GM12878 (cell line): ENCODE measurements around the gene SNX10. TPM values are rescaled to one million over a fixed set of nuclear protein-coding genes. Genes with fewer than 3 reads are reported as not detected.

Experiments
- ATAC-seq: fragments of 200-7000 bp; cut with Tn5 transposase; 3 replicates; pipeline ENCODE4 v1.9.1; 2020; ENCODE audit warnings: mild to moderate bottlenecking, moderate library complexity
- BruUV-seq: library from RNA; stranded (reverse); fragments of 400-500 nt; replicated peaks from 2 replicates; lab custom pipeline; 2021; lab: Mats Ljungman, UMichigan
- CTCF ChIA-PET: fragments of 300-600 bp; sonication (Branson Sonifier 250); formaldehyde crosslinking; extraction: SDS; loops from one replicate; lab custom pipeline; 2021; ENCODE audit warnings: inconsistent platforms; lab: Yijun Ruan, JAX
- POLR2A ChIA-PET: fragments of 350-600 bp; formaldehyde crosslinking; extraction: SDS; loops from one replicate; lab custom pipeline; 2021; ENCODE audit warnings: inconsistent platforms; lab: Charles Lee
- RAD21 ChIA-PET: fragments of 300-600 bp; sonication (Branson Sonifier 250); formaldehyde crosslinking; loops from one replicate; lab custom pipeline; 2023; ENCODE audit warnings: antibody characterized with exemption; ENCODE audit not compliant: unreplicated experiment; lab: Charles Lee
- SMC1A ChIA-PET: fragments of 300-600 bp; sonication (Branson Sonifier 250); formaldehyde crosslinking; loops from one replicate; lab custom pipeline; 2023; ENCODE audit not compliant: unreplicated experiment, uncharacterized antibody; lab: Charles Lee
- DNase-seq: peaks from one replicate; pipeline ENCODE4 v3.0.0-alpha.2; 2011; ENCODE audit warnings: low read depth, low spot score
- FAIRE-seq: peaks from 3 replicates; lab custom pipeline; 2011; peaks lifted over from hg19 to GRCh38; lab: Jason Lieb, UNC
- H2AFZ ChIP-seq: 2 replicates; pipeline ENCODE4 v1.6.0; 2011; ENCODE audit warnings: low read depth, low read length, control low read depth; ENCODE audit not compliant: control insufficient read depth
- H3K27ac ChIP-seq: 2 replicates; pipeline ENCODE4 v1.5.1; 2011; ENCODE audit warnings: control low read depth; ENCODE audit not compliant: control insufficient read depth, insufficient read depth
- H3K27me3 ChIP-seq, 2 experiments: replicated peaks in 1 of 2; 2 replicates each; pipeline versions ENCODE4 v1.6.0 to v1.6.1; 2011; ENCODE audit warnings: low read length in 1 of 2; ENCODE audit not compliant: control insufficient read depth in 2 of 2, insufficient read depth in 2 of 2
- H3K36me3 ChIP-seq, 2 experiments: 2 replicates each; pipeline ENCODE4 v1.5.1; 2011; ENCODE audit warnings: low read length in 1 of 2; ENCODE audit not compliant: control insufficient read depth in 2 of 2, insufficient read depth in 2 of 2
- H3K4me1 ChIP-seq: 2 replicates; pipeline ENCODE4 v1.6.1; 2011; ENCODE audit warnings: mild to moderate bottlenecking, low read length, moderate library complexity, mixed read lengths; ENCODE audit not compliant: control insufficient read depth, insufficient read depth
- H3K4me2 ChIP-seq: 2 replicates; pipeline ENCODE4 v1.6.0; 2011; ENCODE audit warnings: control low read depth; ENCODE audit not compliant: control insufficient read depth, insufficient read depth
- H3K4me3 ChIP-seq: fragments of 200-600 bp; sonication (generic); 2 replicates; pipeline ENCODE4 v1.5.1; 2016
- H3K79me2 ChIP-seq: 2 replicates; pipeline ENCODE4 v1.6.0; 2011; ENCODE audit warnings: low read length; ENCODE audit not compliant: control insufficient read depth, insufficient read depth
- H3K9ac ChIP-seq: 2 replicates; pipeline ENCODE4 v1.8.0; 2011; ENCODE audit warnings: low read length, control low read depth, mixed read lengths; ENCODE audit not compliant: control insufficient read depth, insufficient read depth
- H3K9me3 ChIP-seq: replicated peaks from 3 replicates; pipeline ENCODE4 v1.5.1; 2011; ENCODE audit warnings: mild to moderate bottlenecking, low read length; ENCODE audit not compliant: control insufficient read depth, insufficient read depth
- H4K20me1 ChIP-seq: 2 replicates; pipeline ENCODE4 v1.6.0; 2011; ENCODE audit not compliant: control insufficient read depth, insufficient read depth
- BACH1 ChIP-seq: fragments of 450-650 bp; IDR thresholded peaks from 2 replicates; pipeline ENCODE4 v1.6.1; 2017; ENCODE audit warnings: mild to moderate bottlenecking, borderline replicate concordance
- CBFB ChIP-seq: IDR thresholded peaks from 2 replicates; pipeline ENCODE4 v1.6.1; 2016; ENCODE audit warnings: antibody characterized with exemption, low read depth
- EGR1 ChIP-seq, 2 experiments: IDR thresholded peaks; 1 replicate in 1 of 2; 2 replicates in 1 of 2; pipeline ENCODE4 v1.6.1; 2011 to 2012; ENCODE audit warnings: low read depth in 2 of 2, low read length in 2 of 2, borderline replicate concordance in 1 of 2, mild to moderate bottlenecking in 1 of 2, moderate library complexity in 1 of 2
- IRF3 ChIP-seq: fragments of 450-650 bp; IDR thresholded peaks from 2 replicates; pipeline ENCODE4 v1.6.1; 2014; ENCODE audit warnings: mild to moderate bottlenecking
- NFYB ChIP-seq: IDR thresholded peaks from 2 replicates; pipeline ENCODE4 v1.6.1; 2011; ENCODE audit warnings: low read depth, mild to moderate bottlenecking, low read length, improper control_type of control experiment, moderate library complexity; ENCODE audit not compliant: insufficient read depth
- RAD51 ChIP-seq: fragments of 450-650 bp; IDR thresholded peaks from 2 replicates; pipeline ENCODE4 v1.6.1; 2016; ENCODE audit warnings: moderate library complexity, mild to moderate bottlenecking, inconsistent platforms
- REST ChIP-seq: IDR thresholded peaks from 2 replicates; pipeline ENCODE4 v1.6.1; 2012; ENCODE audit warnings: mild to moderate bottlenecking, low read depth, low read length
- RUNX3 ChIP-seq: IDR thresholded peaks from 2 replicates; pipeline ENCODE4 v1.6.1; 2012; ENCODE audit warnings: low read length, inconsistent platforms
- SRF ChIP-seq, 2 experiments: IDR thresholded peaks; 2 replicates each; pipeline ENCODE4 v1.6.1; 2011; ENCODE audit warnings: low read depth in 2 of 2, low read length in 2 of 2, mild to moderate bottlenecking in 1 of 2, moderate library complexity in 1 of 2
- ZSCAN29 ChIP-seq: fragments of 450-650 bp; IDR thresholded peaks from 2 replicates; pipeline ENCODE4 v1.6.1; 2017; ENCODE audit warnings: mild to moderate bottlenecking, moderate library complexity
- WGBS: methylation state at CpG from one replicate; pipeline ENCODE4 v1.1.6; 2016; ENCODE audit warnings: low lambda C conversion rate; ENCODE audit not compliant: insufficient replicate concordance, insufficient coverage; ENCODE audit errors: missing lambda C conversion rate; 5-methylcytosine and 5-hydroxymethylcytosine counted together
- in situ Hi-C: fragments of 300-500 bp; cut with MboI; formaldehyde crosslinking; loops from 9 replicates; pipeline ENCODE4 v1.14.3; 2018; ENCODE audit warnings: mixed read lengths
- intact Hi-C: fragments of 100-400 bp; cut with micrococcal nuclease; formaldehyde crosslinking; loops from one replicate; pipeline ENCODE4 v1.14.2; 2022; ENCODE audit not compliant: unreplicated experiment
- polyA plus RNA-seq, 11 experiments: library from polyadenylated mRNA; depleted of rRNA in 4 of 11; unstranded in 6 of 11; stranded (reverse) in 5 of 11; fragments of >200 nt; fragmentation: Nextera tagmentation in 4 of 11; fragmentation: Illumina TruSeq in 1 of 11; extraction: Ambion mirVana in 4 of 11; extraction: Trizol in 1 of 11; gene quantifications; 1 replicate in 1 of 11; 2 replicates in 10 of 11; pipeline versions ENCODE4 v1.2.1 to v1.2.3, GENCODE V29; 2011 to 2016; ENCODE audit warnings: inconsistent platforms in 2 of 11, missing spikeins in 2 of 11, low read depth in 1 of 11
- total RNA-seq, 4 experiments: library from RNA; depleted of rRNA in 3 of 4; stranded (reverse); fragments of >200 nt in 3 of 4; fragmentation: Illumina TruSeq in 1 of 4; extraction: Trizol in 1 of 4; gene quantifications; 2 replicates each; pipeline versions ENCODE4 v1.2.1 to v1.2.3, GENCODE V29; 2013 to 2021
- TF ChIP-seq, protein P1 (sequence below): IDR thresholded peaks from 2 replicates; pipeline ENCODE4 v1.6.1; 2012; ENCODE audit warnings: low read length, inconsistent platforms
- TF ChIP-seq, protein P2 (sequence below): fragments of 150-350 bp; IDR thresholded peaks from 2 replicates; pipeline ENCODE4 v1.6.1; 2016; ENCODE audit warnings: low read depth, low read length
- TF ChIP-seq, protein P3 (sequence below): IDR thresholded peaks from 2 replicates; pipeline ENCODE4 v1.6.1; 2011; ENCODE audit warnings: borderline replicate concordance, low read depth, mild to moderate bottlenecking, moderate library complexity, mixed read lengths, low read length; ENCODE audit not compliant: insufficient read depth; ENCODE audit errors: extremely low read length

Gene SNX10
- total and polyA plus RNA-seq, 10 of the 15 experiments (the other 5 are each of a cell fraction or from before 2014, with no cell fraction given) = 22.0 to 56.2 (median 30.1) TPM

- Histone ChIP-seq H3K4me3 (no peak overlapping the region), H3K27me3 (no peaks in the 10 kb centered on the region), H3K9ac (no peak overlapping the region), H4K20me1 (no peaks in the 10 kb centered on the region), H3K4me2 (no peak overlapping the region), H2AFZ (no peak overlapping the region), H3K9me3 (no peaks in the 10 kb centered on the region; the same call in 2 of the 3 replicates), H3K27ac (no peak overlapping the region), H3K36me3 (no peaks in the 10 kb centered on the region), H3K4me1 (no peaks in the 10 kb centered on the region), H3K79me2 (no peaks in the 10 kb centered on the region)
- ChIA-PET POLR2A (interaction anchor here (0.5 kb wide), 1 partner anchor 74 kb away, joined by 4 read pairs; no protein-coding TSS in a partner anchor), SMC1A (interaction anchor here (0.8 to 2.3 kb wide), 14 partner anchors 9 to 391 kb away, joined by 3 to 30 read pairs (median 4); partner anchors contain the start of gene HNRNPA2B1), RAD21 (interaction anchor here (1.0 to 2.1 kb wide), 7 partner anchors 9 to 391 kb away, joined by 4 to 21 read pairs (median 7); no protein-coding TSS in a partner anchor), CTCF (interaction anchor here (0.7 to 2.3 kb wide), 19 partner anchors 9 to 391 kb away, joined by 3 to 33 read pairs (median 5); no protein-coding TSS in a partner anchor)
- no peak for ATAC-seq
- in situ Hi-C loops = no loop called here
- 97% methylated on average over 3 of the region's 3 CpGs for WGBS
- no TSS peak for BruUV-seq
- FAIRE-seq = no peak
- DNase-seq = no peak
- intact Hi-C loops = loop anchor here (2.0 kb wide), 1 partner anchor 194 kb away; no protein-coding TSS in a partner anchor
- no peak for TF ChIP-seq ZSCAN29
- no peak for TF ChIP-seq CBFB
- TF ChIP-seq RUNX3 = no peak
- TF ChIP-seq, protein P1, sequence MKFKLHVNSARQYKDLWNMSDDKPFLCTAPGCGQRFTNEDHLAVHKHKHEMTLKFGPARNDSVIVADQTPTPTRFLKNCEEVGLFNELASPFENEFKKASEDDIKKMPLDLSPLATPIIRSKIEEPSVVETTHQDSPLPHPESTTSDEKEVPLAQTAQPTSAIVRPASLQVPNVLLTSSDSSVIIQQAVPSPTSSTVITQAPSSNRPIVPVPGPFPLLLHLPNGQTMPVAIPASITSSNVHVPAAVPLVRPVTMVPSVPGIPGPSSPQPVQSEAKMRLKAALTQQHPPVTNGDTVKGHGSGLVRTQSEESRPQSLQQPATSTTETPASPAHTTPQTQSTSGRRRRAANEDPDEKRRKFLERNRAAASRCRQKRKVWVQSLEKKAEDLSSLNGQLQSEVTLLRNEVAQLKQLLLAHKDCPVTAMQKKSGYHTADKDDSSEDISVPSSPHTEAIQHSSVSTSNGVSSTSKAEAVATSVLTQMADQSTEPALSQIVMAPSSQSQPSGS = no peak
- no peak for TF ChIP-seq REST
- no peak for TF ChIP-seq SRF (IDR thresholded peaks at IDR 0.05; ENCODE audit: low read depth in 2 of 2, low read length in 2 of 2)
- no peak for TF ChIP-seq BACH1
- TF ChIP-seq, protein P2, sequence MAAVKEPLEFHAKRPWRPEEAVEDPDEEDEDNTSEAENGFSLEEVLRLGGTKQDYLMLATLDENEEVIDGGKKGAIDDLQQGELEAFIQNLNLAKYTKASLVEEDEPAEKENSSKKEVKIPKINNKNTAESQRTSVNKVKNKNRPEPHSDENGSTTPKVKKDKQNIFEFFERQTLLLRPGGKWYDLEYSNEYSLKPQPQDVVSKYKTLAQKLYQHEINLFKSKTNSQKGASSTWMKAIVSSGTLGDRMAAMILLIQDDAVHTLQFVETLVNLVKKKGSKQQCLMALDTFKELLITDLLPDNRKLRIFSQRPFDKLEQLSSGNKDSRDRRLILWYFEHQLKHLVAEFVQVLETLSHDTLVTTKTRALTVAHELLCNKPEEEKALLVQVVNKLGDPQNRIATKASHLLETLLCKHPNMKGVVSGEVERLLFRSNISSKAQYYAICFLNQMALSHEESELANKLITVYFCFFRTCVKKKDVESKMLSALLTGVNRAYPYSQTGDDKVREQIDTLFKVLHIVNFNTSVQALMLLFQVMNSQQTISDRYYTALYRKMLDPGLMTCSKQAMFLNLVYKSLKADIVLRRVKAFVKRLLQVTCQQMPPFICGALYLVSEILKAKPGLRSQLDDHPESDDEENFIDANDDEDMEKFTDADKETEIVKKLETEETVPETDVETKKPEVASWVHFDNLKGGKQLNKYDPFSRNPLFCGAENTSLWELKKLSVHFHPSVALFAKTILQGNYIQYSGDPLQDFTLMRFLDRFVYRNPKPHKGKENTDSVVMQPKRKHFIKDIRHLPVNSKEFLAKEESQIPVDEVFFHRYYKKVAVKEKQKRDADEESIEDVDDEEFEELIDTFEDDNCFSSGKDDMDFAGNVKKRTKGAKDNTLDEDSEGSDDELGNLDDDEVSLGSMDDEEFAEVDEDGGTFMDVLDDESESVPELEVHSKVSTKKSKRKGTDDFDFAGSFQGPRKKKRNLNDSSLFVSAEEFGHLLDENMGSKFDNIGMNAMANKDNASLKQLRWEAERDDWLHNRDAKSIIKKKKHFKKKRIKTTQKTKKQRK = no peak
- TF ChIP-seq IRF3 = no peak
- no peak for TF ChIP-seq EGR1 (IDR thresholded peaks at IDR 0.05; ENCODE audit: borderline replicate concordance in 1 of 2, low read depth in 2 of 2, low read length in 2 of 2)
- TF ChIP-seq NFYB = no peak
- TF ChIP-seq, protein P3, sequence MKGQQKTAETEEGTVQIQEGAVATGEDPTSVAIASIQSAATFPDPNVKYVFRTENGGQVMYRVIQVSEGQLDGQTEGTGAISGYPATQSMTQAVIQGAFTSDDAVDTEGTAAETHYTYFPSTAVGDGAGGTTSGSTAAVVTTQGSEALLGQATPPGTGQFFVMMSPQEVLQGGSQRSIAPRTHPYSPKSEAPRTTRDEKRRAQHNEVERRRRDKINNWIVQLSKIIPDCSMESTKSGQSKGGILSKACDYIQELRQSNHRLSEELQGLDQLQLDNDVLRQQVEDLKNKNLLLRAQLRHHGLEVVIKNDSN = no peak
- TF ChIP-seq RAD51 = no peak
These were observed 7.2 kb upstream of the SNX10 start for GRCh38 chr7:26284477-26284876.
